C4-2B (cell line): Measurements from ENCODE around the gene CCDC15.

Experiments
- CTCF ChIP-seq: fragments of 450-650 bp; conservative IDR thresholded peaks from 2 replicates; pipeline ENCODE4 v1.5.1; 2017; ENCODE audit warnings: mild to moderate bottlenecking
- ZFX ChIP-seq: fragments of 450-650 bp; IDR thresholded peaks from 2 replicates; pipeline ENCODE4 v1.6.1; 2017

GRCh38 chr11:124950601-124951330 lies 3.2 kb upstream of the CCDC15 start:
- no peak for TF ChIP-seq CTCF
- no peak for TF ChIP-seq ZFX
